Calu3 (cell line): Measurements from ENCODE around the gene PDK1. TPM values are rescaled to one million over a fixed set of nuclear protein-coding genes. Genes with fewer than 3 reads are reported as not detected.

Source experiments
- BruUV-seq: library from RNA; stranded (reverse); fragments of 400-500 nt; replicated peaks from 2 replicates; lab custom pipeline; 2021; lab: Mats Ljungman, UMichigan
- CTCF ChIA-PET: fragments of 300-600 bp; sonication (Branson Sonifier 250); formaldehyde crosslinking; loops from one replicate; lab custom pipeline; 2022; ENCODE audit warnings: antibody characterized with exemption; lab: Charles Lee
- DNase-seq: peaks from one replicate; pipeline ENCODE4 v3.0.0; 2022
- H3K27ac Mint-ChIP-seq: one replicate; pipeline ENCODE4 v1.8.0; 2022; ENCODE audit warnings: mixed read lengths; ENCODE audit not compliant: unreplicated experiment
- H3K27me3 Mint-ChIP-seq: one replicate; pipeline ENCODE4 v1.8.0; 2022; ENCODE audit warnings: mixed read lengths; ENCODE audit not compliant: unreplicated experiment
- H3K36me3 Mint-ChIP-seq: one replicate; pipeline ENCODE4 v1.8.0; 2022; ENCODE audit warnings: mild to moderate bottlenecking, moderate library complexity, mixed read lengths; ENCODE audit not compliant: insufficient read depth, unreplicated experiment
- H3K4me1 Mint-ChIP-seq: one replicate; pipeline ENCODE4 v1.8.0; 2022; ENCODE audit warnings: mild to moderate bottlenecking, low read depth, mixed read lengths; ENCODE audit not compliant: unreplicated experiment
- H3K4me3 Mint-ChIP-seq: one replicate; pipeline ENCODE4 v1.8.0; 2022; ENCODE audit warnings: mild to moderate bottlenecking, low read depth, moderate library complexity, mixed read lengths; ENCODE audit not compliant: unreplicated experiment
- H3K9me3 Mint-ChIP-seq: one replicate; pipeline ENCODE4 v1.8.0; 2022; ENCODE audit warnings: low read depth, mixed read lengths; ENCODE audit not compliant: unreplicated experiment
- intact Hi-C: fragments of 100-400 bp; cut with micrococcal nuclease; formaldehyde crosslinking; loops from one replicate; pipeline ENCODE4 v1.10.0; 2022; ENCODE audit not compliant: unreplicated experiment
- total RNA-seq: library from RNA; stranded (reverse); gene quantifications from 2 replicates; pipeline ENCODE4 v1.2.3, GENCODE V29; 2022
- TF ChIP-seq, protein P1 (sequence below): fragments of 200-600 bp; IDR thresholded peaks from one replicate; pipeline ENCODE4 v1.8.0; 2022; ENCODE audit warnings: antibody characterized with exemption; ENCODE audit not compliant: unreplicated experiment

The PDK1 gene
- total RNA-seq, 1 experiment from 2014 or later: 16.8 TPM

DNA sequence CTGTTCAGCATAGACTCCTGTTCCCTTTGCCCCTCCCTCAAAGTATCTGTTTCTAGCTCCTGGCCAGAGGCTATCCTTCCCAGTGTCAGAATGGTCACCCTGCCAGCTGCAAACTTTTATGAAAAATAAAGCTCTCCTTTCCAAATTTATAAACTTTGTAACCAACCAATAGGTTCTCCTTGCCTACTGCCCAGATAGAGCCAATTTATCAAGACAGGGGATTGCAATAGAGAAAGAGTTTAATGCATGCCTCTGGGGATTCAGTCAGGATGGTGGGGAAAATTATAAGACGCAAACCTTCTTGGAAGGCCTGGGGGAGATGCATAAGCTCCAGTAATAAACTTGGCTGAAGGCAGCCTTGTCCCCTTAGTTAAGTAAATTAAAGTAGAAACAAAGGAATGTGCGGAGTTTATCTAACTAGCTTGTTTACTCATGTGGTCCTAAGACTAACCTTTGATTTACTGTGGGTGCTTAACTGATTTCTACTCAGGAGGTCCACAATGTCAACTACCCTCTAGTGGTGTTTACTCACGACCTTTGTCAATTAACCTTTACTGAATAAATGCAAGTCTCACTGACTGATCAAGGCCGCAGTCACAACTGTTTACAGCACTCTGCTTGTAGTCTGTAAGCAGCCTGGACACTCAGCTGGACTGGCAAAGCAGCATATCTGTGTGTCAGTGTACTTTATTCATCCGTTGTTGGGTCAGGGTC lies 42.9 kb upstream of the PDK1 start:
- TF ChIP-seq, protein P1, sequence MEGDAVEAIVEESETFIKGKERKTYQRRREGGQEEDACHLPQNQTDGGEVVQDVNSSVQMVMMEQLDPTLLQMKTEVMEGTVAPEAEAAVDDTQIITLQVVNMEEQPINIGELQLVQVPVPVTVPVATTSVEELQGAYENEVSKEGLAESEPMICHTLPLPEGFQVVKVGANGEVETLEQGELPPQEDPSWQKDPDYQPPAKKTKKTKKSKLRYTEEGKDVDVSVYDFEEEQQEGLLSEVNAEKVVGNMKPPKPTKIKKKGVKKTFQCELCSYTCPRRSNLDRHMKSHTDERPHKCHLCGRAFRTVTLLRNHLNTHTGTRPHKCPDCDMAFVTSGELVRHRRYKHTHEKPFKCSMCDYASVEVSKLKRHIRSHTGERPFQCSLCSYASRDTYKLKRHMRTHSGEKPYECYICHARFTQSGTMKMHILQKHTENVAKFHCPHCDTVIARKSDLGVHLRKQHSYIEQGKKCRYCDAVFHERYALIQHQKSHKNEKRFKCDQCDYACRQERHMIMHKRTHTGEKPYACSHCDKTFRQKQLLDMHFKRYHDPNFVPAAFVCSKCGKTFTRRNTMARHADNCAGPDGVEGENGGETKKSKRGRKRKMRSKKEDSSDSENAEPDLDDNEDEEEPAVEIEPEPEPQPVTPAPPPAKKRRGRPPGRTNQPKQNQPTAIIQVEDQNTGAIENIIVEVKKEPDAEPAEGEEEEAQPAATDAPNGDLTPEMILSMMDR: no peak
- no TSS peak for BruUV-seq
- peaks cover 4% of the 10 kb centered on the region for H3K9me3 Mint-ChIP-seq
- CTCF ChIA-PET: interaction anchor here (1.0 kb wide), 1 partner anchor 9 kb away, joined by 3 read pairs; no protein-coding TSS in a partner anchor
- no peaks in the 10 kb centered on the region for H3K4me1 Mint-ChIP-seq
- H3K27ac Mint-ChIP-seq: no peak overlapping the region
- no peaks in the 10 kb centered on the region for H3K27me3 Mint-ChIP-seq
- intact Hi-C loops: no loop called here
- H3K4me3 Mint-ChIP-seq: no peak overlapping the region
- no peak for DNase-seq
- peaks cover 12% of the 10 kb centered on the region for H3K36me3 Mint-ChIP-seq

DNA sequence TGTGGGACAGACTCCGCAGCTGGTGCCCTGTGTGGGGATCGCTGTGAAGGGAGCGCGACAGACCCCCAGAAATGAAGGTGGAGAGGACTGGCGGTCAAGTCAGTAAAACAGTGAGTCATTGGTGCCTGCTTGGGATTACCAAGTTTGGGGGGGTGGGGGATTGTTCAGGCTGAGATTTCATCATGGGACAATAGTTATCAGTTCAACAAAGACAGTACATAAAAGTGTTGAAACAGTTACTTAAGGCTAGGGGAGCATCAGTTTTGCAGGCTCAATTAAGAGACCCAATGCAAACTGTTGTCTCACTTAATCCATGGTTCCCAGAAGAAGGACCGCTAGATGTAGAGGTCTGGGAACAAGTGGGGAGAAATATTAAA lies 42.4 kb upstream of the PDK1 start:
- no peaks in the 10 kb centered on the region for H3K27me3 Mint-ChIP-seq
- H3K36me3 Mint-ChIP-seq: peaks cover 7% of the 10 kb centered on the region
- no peak overlapping the region for H3K4me3 Mint-ChIP-seq
- CTCF ChIA-PET: no interaction called here
- no peak overlapping the region for H3K27ac Mint-ChIP-seq
- no peak for DNase-seq
- peaks cover 4% of the 10 kb centered on the region for H3K9me3 Mint-ChIP-seq
- BruUV-seq: no TSS peak
- intact Hi-C loops: no loop called here
- TF ChIP-seq, protein P1: no peak
- no peaks in the 10 kb centered on the region for H3K4me1 Mint-ChIP-seq

DNA sequence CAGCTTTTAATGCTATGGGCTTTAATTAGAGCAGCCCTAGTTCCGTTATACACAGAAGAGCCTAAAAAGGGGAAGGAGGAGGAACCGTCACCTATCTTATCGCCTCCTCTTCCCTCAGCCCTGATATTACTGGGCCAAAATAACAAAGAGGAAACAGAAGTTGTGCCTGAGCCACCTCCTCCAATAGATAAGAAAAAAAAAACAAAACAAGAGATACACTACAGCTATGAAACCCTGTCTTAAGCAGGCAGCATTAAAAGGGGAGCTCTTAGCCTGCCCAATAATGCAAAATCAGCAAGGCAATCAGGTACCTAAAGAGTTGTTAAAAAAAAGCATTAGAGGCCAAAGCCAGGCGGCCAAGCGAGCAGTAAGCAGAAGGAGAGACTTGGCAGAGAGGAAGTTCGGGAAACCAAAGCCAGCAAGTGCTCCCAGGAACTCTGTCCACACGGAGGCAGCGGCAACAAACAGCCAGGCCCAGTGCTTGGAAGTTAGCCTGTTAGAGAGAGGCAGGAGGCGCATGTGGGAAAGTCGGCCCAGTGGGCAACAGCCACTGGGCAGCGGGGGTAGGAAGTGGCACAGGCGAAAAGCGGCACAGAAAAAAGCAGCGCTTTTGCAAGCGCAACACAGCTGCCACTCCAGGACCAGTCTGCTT lies 41.8 kb upstream of the PDK1 start:
- H3K4me1 Mint-ChIP-seq: no peaks in the 10 kb centered on the region
- intact Hi-C loops: no loop called here
- H3K36me3 Mint-ChIP-seq: peaks cover 6% of the 10 kb centered on the region
- TF ChIP-seq, protein P1: no peak
- peaks cover 4% of the 10 kb centered on the region for H3K9me3 Mint-ChIP-seq
- H3K27me3 Mint-ChIP-seq: no peaks in the 10 kb centered on the region
- BruUV-seq: no TSS peak
- no peak overlapping the region for H3K4me3 Mint-ChIP-seq
- CTCF ChIA-PET: no interaction called here
- no peak overlapping the region for H3K27ac Mint-ChIP-seq
- no peak for DNase-seq

DNA sequence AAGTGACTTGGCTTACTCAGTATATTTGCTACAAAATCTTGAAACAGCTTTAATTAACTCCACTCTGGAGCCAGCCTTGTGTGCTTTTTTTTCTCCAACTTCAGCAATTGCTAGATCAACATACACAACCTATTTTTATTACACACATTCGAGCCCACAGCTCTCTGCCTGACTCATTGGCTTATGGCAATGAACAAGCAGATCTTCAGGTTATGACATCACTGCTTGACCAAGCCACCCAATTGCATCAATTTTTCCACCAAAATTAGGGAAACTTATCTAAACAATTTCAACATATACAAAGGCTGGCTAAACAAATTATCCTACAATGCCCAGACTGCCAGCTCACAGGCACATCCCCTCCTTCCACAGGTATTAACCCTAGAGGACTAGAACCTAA lies 39.6 kb upstream of the PDK1 start:
- H3K4me1 Mint-ChIP-seq: no peaks in the 10 kb centered on the region
- no peak overlapping the region for H3K27ac Mint-ChIP-seq
- H3K4me3 Mint-ChIP-seq: no peak overlapping the region
- no peaks in the 10 kb centered on the region for H3K27me3 Mint-ChIP-seq
- no TSS peak for BruUV-seq
- CTCF ChIA-PET: no interaction called here
- H3K36me3 Mint-ChIP-seq: peaks cover 6% of the 10 kb centered on the region
- intact Hi-C loops: no loop called here
- DNase-seq: no peak
- H3K9me3 Mint-ChIP-seq: peaks cover 9% of the 10 kb centered on the region
- TF ChIP-seq, protein P1: no peak
